Suprapubic skin (tissue), 4 donors: ENCODE measurements around the gene LRRC10B. TPM values are rescaled to one million over a fixed set of nuclear protein-coding genes. Genes with fewer than 3 reads are reported as not detected.

Experiments used
- DNase-seq, 2 donors: peaks; one replicate each; pipeline ENCODE4 v3.0.0-alpha.2; 2019; ENCODE audit warnings: low spot score in 2 of 2
- H3K27ac ChIP-seq: fragments of 200-600 bp; sonication (generic); one replicate; pipeline ENCODE4 v1.5.1; 2019
- H3K27me3 ChIP-seq: fragments of 200-600 bp; sonication (generic); one replicate; pipeline ENCODE4 v1.5.1; 2019
- H3K36me3 ChIP-seq: fragments of 200-600 bp; sonication (generic); one replicate; pipeline ENCODE4 v1.5.1; 2019
- H3K4me1 ChIP-seq: fragments of 200-600 bp; sonication (generic); one replicate; pipeline ENCODE4 v1.5.1; 2019
- H3K4me3 ChIP-seq: fragments of 200-600 bp; sonication (generic); one replicate; pipeline ENCODE4 v1.5.1; 2019; ENCODE audit warnings: mild to moderate bottlenecking
- H3K9me3 ChIP-seq: fragments of 200-600 bp; sonication (generic); one replicate; pipeline ENCODE4 v1.5.1; 2019
- CTCF ChIP-seq, 2 donors: fragments of 200-600 bp in 1 of 2; fragments of 450-650 bp in 1 of 2; sonication (generic) in 1 of 2; IDR thresholded peaks; one replicate each; pipeline ENCODE4 v1.5.1; 2016 to 2019; ENCODE audit warnings: antibody characterized with exemption in 2 of 2, mild to moderate bottlenecking in 1 of 2, moderate library complexity in 1 of 2
- EP300 ChIP-seq: sonication (generic); formaldehyde crosslinking; IDR thresholded peaks from one replicate; pipeline ENCODE4 v1.6.1; 2017; ENCODE audit warnings: antibody characterized with exemption
- POLR2A ChIP-seq, 2 donors: fragments of 450-650 bp; IDR thresholded peaks; one replicate each; pipeline ENCODE4 v1.6.1; 2017; ENCODE audit warnings: antibody characterized with exemption in 2 of 2, mild to moderate bottlenecking in 2 of 2, moderate library complexity in 2 of 2
- POLR2AphosphoS5 ChIP-seq, 3 donors: sonication (generic); formaldehyde crosslinking; IDR thresholded peaks; one replicate each; pipeline ENCODE4 v1.6.1; 2017; ENCODE audit warnings: antibody characterized with exemption in 3 of 3
- whole genome bisulfite sequencing: methylation state at CpG from one replicate; pipeline ENCODE4 v1.1.5; 2018; 5-methylcytosine and 5-hydroxymethylcytosine counted together
- total RNA-seq, 4 donors: library from RNA; depleted of rRNA; stranded (reverse); fragments of >200 nt; gene quantifications; one replicate each; pipeline ENCODE4 v1.1.0, GENCODE V29; 2016

The LRRC10B gene
- total RNA-seq, 4 donors from 2014 or later: 1.1 to 2.1 (median 1.2) TPM; not detected in 1

- Histone ChIP-seq H3K27ac (no peak overlapping the region), H3K4me1 (no peaks in the 10 kb centered on the region), H3K36me3 (no peaks in the 10 kb centered on the region), H3K27me3 (peaks cover 14% of the 10 kb centered on the region), H3K4me3 (no peak overlapping the region), H3K9me3 (no peaks in the 10 kb centered on the region)
- WGBS: 81% methylated on average over 4 of the region's 4 CpGs
- no peak for DNase-seq
- TF ChIP-seq EP300 (no peak), POLR2AphosphoS5 (IDR thresholded peaks at IDR 0.05) (no peak), POLR2A (IDR thresholded peaks at IDR 0.05) (no peak), CTCF (IDR thresholded peaks at IDR 0.05) (no peak)
These were observed 35.2 kb downstream of the LRRC10B start for GRCh38 chr11:61543606-61544306.

- peaks cover 14% of the 10 kb centered on the region for H3K27me3 ChIP-seq
- H3K4me3 ChIP-seq: no peak overlapping the region
- no peaks in the 10 kb centered on the region for H3K36me3 ChIP-seq
- TF ChIP-seq POLR2AphosphoS5 (IDR thresholded peaks at IDR 0.05) (no peak), POLR2A (IDR thresholded peaks at IDR 0.05) (no peak), EP300 (no peak), CTCF (IDR thresholded peaks at IDR 0.05) (no peak)
- no peak for DNase-seq
- H3K9me3 ChIP-seq: no peaks in the 10 kb centered on the region
- WGBS: 86% methylated on average over 6 of the region's 6 CpGs
- no peak overlapping the region for H3K27ac ChIP-seq
- no peaks in the 10 kb centered on the region for H3K4me1 ChIP-seq
These were observed 35.9 kb downstream of the LRRC10B start for GRCh38 chr11:61544466-61544865.

- no peaks in the 10 kb centered on the region for H3K36me3 ChIP-seq
These were observed 36.8 kb downstream of the LRRC10B start for GRCh38 chr11:61545341-61545740.

GRCh38 chr11:61545921-61546320 is 37.4 kb downstream of the LRRC10B start:
- TF ChIP-seq POLR2A (IDR thresholded peaks at IDR 0.05): no peak
- TF ChIP-seq CTCF (IDR thresholded peaks at IDR 0.05): no peak
- TF ChIP-seq EP300: no peak
- TF ChIP-seq POLR2AphosphoS5 (IDR thresholded peaks at IDR 0.05): no peak
- Histone ChIP-seq H3K36me3 (no peaks in the 10 kb centered on the region), H3K4me3 (no peak overlapping the region), H3K27me3 (peaks cover 21% of the 10 kb centered on the region), H3K4me1 (no peaks in the 10 kb centered on the region), H3K9me3 (no peaks in the 10 kb centered on the region), H3K27ac (no peak overlapping the region)
- no peak for DNase-seq
- 94% methylated on average over 31 of the region's 32 CpGs for WGBS

More at GRCh38 chr11:61545341-61545740, 36.8 kb downstream of the LRRC10B start:
- H3K4me3 ChIP-seq: no peak overlapping the region
- TF ChIP-seq CTCF (IDR thresholded peaks at IDR 0.05): peak in 1 of 2 donors; percentile 8
- TF ChIP-seq EP300: no peak
- no peaks in the 10 kb centered on the region for H3K4me1 ChIP-seq
- no peaks in the 10 kb centered on the region for H3K9me3 ChIP-seq
- H3K27ac ChIP-seq: no peak overlapping the region
- 92% methylated on average over 7 of the region's 7 CpGs for WGBS
- peaks cover 15% of the 10 kb centered on the region for H3K27me3 ChIP-seq
- no peak for DNase-seq

- H3K4me1 ChIP-seq: no peaks in the 10 kb centered on the region
- TF ChIP-seq POLR2A (IDR thresholded peaks at IDR 0.05): no peak
- TF ChIP-seq POLR2AphosphoS5 (IDR thresholded peaks at IDR 0.05): no peak
- no peak for TF ChIP-seq CTCF (IDR thresholded peaks at IDR 0.05)
- TF ChIP-seq EP300: no peak
- no peak overlapping the region for H3K4me3 ChIP-seq
- WGBS: 54% methylated on average over 19 of the region's 20 CpGs
- H3K36me3 ChIP-seq: no peaks in the 10 kb centered on the region
- no peak overlapping the region for H3K27ac ChIP-seq
- no peaks in the 10 kb centered on the region for H3K9me3 ChIP-seq
- peaks cover 28% of the 10 kb centered on the region for H3K27me3 ChIP-seq
- DNase-seq: no peak
These were observed 38.1 kb downstream of the LRRC10B start for GRCh38 chr11:61546663-61547062.
